Mesothelial cell of epicardium (in vitro differentiated cells): ENCODE measurements around the gene MRPL9. TPM values are rescaled to one million over a fixed set of nuclear protein-coding genes. Genes with fewer than 3 reads are reported as not detected.

Source experiments
- DNase-seq, 2 experiments: peaks; one replicate each; pipeline ENCODE4 v3.0.0; 2021; ENCODE audit warnings: low spot score in 2 of 2; ENCODE audit not compliant: unreplicated experiment in 2 of 2
- H3K27ac Mint-ChIP-seq: 2 replicates; pipeline ENCODE4 v1.8.0; 2021; ENCODE audit warnings: mixed read lengths
- H3K27me3 Mint-ChIP-seq: 2 replicates; pipeline ENCODE4 v1.8.0; 2021; ENCODE audit warnings: low read depth, mixed read lengths
- H3K36me3 Mint-ChIP-seq: 2 replicates; pipeline ENCODE4 v1.8.0; 2021; ENCODE audit warnings: mixed read lengths
- H3K4me1 Mint-ChIP-seq: 2 replicates; pipeline ENCODE4 v1.8.0; 2021; ENCODE audit warnings: mixed read lengths
- H3K4me3 Mint-ChIP-seq: 2 replicates; pipeline ENCODE4 v1.8.0; 2021; ENCODE audit warnings: mild to moderate bottlenecking, moderate library complexity, mixed read lengths
- H3K9me3 Mint-ChIP-seq: 2 replicates; pipeline ENCODE4 v1.8.0; 2021; ENCODE audit warnings: mixed read lengths
- total RNA-seq: library from RNA; stranded (reverse); gene quantifications from 3 replicates; pipeline ENCODE4 v1.2.1, GENCODE V29; 2021
- TF ChIP-seq, protein P1 (sequence below): fragments of 200-600 bp; sonication (generic); IDR thresholded peaks from one replicate; pipeline ENCODE4 v1.5.0; 2021; ENCODE audit warnings: antibody characterized with exemption; ENCODE audit not compliant: unreplicated experiment

The MRPL9 gene
- total RNA-seq, 1 donor from 2014 or later, result 73.1 TPM

DNA sequence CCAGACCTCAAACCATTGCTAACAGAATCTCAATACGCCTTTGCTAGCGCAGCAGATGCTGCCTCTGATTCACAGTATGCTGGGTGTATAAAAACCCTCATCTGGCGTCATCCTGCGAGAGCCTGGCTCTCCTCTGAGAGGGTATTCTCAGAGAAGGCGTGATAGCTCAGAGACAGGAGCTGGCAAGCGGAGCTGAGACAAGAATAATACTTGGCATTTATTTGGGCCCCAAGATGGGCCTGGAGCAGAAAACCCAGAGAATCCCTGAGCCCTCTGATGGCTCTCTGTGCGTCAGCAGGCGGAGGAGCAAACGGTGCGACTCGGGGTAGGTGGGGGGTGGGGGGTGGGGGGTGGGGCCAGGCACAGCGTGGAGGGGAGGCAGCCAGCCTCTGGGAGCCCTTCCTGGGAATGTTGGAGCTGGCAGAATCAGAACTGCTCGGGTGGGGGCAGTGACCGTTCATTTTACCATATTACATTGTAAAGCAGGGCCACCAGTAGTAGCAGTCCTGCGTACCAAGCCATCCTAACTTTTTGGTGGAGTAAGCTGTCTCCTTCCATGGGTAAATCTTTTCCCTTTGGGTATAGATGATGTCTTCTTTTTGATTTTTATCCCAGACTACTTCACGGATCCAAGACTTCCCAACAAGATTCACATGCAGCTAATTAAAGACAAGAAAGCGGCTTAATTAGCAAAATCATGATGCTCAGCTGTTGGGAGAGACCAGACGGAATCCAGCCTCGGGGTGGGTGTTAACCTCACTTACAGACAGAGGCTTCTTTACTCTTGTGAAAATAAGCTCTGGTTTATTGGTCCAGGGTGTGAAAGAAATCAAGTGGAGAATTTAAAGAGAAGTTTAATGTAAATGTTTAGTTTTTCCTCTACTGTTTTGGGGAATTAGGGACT is 34.9 kb downstream of the MRPL9 start:
- Mint-ChIP-seq H3K9me3 (no peaks in the 10 kb centered on the region), H3K4me3 (peak overlapping the region; percentile 7), H3K27me3 (peaks cover 54% of the 10 kb centered on the region), H3K36me3 (no peaks in the 10 kb centered on the region), H3K27ac (no peak overlapping the region), H3K4me1 (no peaks in the 10 kb centered on the region)
- TF ChIP-seq, protein P1, sequence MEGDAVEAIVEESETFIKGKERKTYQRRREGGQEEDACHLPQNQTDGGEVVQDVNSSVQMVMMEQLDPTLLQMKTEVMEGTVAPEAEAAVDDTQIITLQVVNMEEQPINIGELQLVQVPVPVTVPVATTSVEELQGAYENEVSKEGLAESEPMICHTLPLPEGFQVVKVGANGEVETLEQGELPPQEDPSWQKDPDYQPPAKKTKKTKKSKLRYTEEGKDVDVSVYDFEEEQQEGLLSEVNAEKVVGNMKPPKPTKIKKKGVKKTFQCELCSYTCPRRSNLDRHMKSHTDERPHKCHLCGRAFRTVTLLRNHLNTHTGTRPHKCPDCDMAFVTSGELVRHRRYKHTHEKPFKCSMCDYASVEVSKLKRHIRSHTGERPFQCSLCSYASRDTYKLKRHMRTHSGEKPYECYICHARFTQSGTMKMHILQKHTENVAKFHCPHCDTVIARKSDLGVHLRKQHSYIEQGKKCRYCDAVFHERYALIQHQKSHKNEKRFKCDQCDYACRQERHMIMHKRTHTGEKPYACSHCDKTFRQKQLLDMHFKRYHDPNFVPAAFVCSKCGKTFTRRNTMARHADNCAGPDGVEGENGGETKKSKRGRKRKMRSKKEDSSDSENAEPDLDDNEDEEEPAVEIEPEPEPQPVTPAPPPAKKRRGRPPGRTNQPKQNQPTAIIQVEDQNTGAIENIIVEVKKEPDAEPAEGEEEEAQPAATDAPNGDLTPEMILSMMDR, result no peak
- no peak for DNase-seq

DNA sequence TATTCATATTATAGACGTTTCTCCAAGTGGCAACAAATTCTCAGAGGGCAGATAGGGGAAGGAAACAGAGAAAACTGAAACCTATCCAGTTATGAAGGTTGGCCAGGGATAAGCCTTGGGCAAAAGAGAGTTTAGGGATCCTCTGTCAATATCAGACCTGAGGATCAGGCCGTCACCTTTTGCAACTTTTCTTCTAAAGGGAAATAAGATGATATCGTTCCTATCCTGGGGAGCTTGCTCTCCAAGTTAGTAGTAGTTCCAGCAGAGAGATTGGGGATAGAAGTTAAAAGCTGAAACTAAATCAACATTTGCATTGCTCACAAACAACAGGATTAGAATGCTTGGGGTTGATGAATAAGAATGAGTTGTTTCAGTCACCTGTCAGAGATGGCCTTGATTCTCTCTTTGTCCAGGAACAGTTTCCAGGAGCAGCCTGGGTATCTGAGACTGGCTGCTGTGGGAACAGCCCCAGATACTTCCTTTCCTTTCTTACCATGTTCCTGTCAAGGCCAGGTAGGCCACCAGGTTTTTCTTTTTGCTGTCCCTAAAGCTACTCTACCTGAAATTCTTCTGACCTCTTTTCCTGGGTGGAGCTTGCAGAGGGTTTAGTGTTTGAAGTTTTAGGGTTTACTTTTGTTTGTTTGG is 39.4 kb downstream of the MRPL9 start:
- TF ChIP-seq, protein P1, result no peak
- Mint-ChIP-seq H3K4me1 (peaks cover 19% of the 10 kb centered on the region), H3K36me3 (no peaks in the 10 kb centered on the region), H3K9me3 (no peaks in the 10 kb centered on the region), H3K4me3 (no peak overlapping the region), H3K27ac (no peak overlapping the region), H3K27me3 (peaks cover 90% of the 10 kb centered on the region)
- DNase-seq, result no peak

DNA sequence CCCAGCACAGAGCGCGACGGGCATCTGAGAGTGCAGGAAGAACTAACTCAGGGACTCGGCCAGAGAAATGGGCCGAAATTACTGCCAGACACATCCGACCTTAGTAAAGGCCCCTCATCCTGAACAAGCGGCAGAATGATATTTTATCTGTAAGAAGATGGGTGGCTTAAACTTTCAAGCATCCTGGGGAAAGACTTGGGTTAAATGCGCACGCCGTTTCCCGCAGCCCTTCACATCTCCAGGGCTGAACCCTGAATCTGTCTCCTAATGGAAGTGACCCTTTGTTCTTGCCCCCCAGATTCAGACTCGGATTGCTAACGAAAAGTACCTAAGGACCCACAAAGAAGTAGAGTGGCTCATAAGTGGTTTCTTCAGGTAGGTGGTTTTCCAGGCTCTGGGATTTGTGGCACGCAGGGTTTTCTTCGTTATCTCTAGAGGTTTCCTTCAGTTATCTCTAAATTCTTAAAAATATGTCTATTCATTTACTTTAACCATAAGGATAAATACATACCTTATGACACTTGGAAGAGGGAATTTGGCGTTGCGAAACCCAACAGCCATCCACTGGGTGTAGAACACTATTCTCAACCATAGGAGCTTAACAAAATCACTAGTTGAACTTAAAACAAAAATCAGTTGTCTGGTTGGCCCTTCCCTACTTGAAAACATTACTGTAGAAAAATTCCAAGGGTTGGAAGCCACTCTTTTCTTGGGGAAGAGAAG is 41.3 kb downstream of the MRPL9 start:
- no peak overlapping the region for H3K27ac Mint-ChIP-seq
- no peaks in the 10 kb centered on the region for H3K9me3 Mint-ChIP-seq
- H3K27me3 Mint-ChIP-seq, result peaks cover 92% of the 10 kb centered on the region
- peaks cover 23% of the 10 kb centered on the region for H3K4me1 Mint-ChIP-seq
- DNase-seq, result no peak
- peak overlapping the region; percentile 58 for H3K4me3 Mint-ChIP-seq
- TF ChIP-seq, protein P1, result no peak
- no peaks in the 10 kb centered on the region for H3K36me3 Mint-ChIP-seq

DNA sequence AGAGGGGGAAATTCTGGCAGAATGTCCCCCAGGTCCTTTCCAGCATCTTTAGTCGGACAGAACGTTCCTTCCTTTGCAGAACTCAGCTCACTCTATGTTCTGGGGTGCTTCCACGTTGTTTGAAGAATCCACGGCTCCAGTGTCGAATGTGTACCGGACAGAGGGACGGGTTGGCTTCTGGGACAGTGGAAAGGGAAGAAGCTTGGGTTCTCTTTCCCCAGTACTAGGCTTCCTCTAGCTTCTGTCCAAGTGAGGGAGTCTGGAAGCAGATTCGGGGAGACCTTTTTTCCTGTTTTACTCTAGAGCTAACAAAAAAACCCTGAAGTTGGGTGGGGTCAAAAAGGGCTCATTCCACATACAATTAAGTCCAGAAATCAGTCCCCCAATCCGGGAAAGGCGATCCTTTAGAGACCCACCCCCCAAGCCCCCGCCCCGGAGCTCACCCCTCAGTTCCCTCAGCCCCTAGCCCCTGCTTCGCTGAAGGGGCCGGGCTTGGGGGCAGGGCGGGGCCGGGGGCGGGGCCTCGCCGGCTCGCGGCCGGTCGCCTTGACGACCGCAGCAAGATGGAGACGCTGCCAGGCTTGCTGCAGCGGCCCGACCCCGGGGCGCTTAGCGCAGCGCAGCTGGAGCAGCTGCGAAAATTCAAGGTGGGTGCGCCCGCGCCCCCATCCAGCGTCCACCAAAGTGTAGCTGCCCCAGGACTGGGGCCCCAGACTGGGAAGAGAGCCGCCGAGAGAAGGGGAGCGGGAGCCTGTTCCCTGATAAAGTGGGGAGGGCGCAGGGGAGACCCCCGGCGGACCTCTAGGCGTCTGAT is 42.1 kb downstream of the MRPL9 start, which contains the start of gene RIIAD1:
Gene RIIAD1, plus strand, starts transcription at position 549 of the 814 bp plus-strand sequence. Its CDS starts 15 bp downstream, at position 564.
- Mint-ChIP-seq H3K9me3 (no peaks in the 10 kb centered on the region), H3K36me3 (no peaks in the 10 kb centered on the region), H3K4me1 (peaks cover 26% of the 10 kb centered on the region), H3K27me3 (peaks cover 93% of the 10 kb centered on the region), H3K4me3 (peak within 1 kb of the TSS; percentile 58), H3K27ac (no peak within 1 kb of the TSS)
- no peak for DNase-seq
- TF ChIP-seq, protein P1, result no peak

- Mint-ChIP-seq H3K4me3 (no peak overlapping the region), H3K4me1 (peaks cover 32% of the 10 kb centered on the region), H3K27me3 (peaks cover 93% of the 10 kb centered on the region), H3K9me3 (no peaks in the 10 kb centered on the region), H3K36me3 (no peaks in the 10 kb centered on the region), H3K27ac (no peak overlapping the region)
- no peak for DNase-seq
- TF ChIP-seq, protein P1, result no peak
Observed at GRCh38 chr1:151720554-151720953, 42.7 kb downstream of the MRPL9 start.
